CD4-positive, alpha-beta T cell treated with Interleukin-17A for 4 hours (primary cell): Measurements from ENCODE around the gene STX3.
"Not testable (repeated sequence)": the region's sequence is repeated elsewhere in the genome, so short reads cannot be mapped to it uniquely, and the experiment has no call there.

Source experiments
- DNase-seq: peaks from one replicate; pipeline ENCODE4 v3.0.0-alpha.2; 2020; ENCODE audit warnings: mixed read lengths

Gene STX3

DNA sequence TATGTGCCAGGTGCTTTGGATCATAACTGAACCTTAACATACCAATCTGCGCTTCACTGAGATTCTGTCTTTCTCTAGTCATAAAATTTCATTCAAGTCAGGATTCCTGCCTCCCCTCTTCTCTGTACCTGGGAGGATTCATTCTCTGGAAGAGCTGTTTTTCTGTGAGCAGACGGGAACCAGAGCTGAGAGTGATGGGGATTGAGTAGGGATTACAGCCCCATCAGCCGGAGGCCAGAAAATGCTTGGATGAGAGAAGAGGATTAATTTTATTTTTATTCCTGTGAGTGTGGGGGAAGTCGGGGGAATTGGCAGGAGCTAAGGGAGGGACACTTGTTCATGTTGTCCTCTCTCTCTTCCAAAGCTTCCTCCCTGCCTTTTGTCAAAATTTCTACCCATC is 4.7 kb downstream of the STX3 start:
- no peak for DNase-seq

DNA sequence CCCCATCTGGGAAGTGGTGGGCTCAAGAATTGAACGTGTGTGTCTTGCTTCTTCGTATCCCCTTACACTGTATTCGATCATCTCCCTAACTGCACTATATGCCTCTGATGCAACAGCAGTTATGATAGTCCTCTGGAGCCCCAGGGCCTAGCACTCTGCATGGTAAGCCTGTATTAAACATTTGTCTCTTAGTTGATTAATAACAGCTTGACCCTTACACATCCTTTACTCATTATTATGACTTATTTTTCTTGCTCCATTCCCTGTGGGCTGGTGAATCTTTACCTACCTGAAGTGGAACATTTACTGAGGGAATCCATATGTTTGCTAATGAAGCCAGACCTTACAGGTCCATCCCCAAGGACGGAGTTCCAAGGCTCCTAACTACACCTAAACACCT is 5.6 kb downstream of the STX3 start:
- no peak for DNase-seq

DNA sequence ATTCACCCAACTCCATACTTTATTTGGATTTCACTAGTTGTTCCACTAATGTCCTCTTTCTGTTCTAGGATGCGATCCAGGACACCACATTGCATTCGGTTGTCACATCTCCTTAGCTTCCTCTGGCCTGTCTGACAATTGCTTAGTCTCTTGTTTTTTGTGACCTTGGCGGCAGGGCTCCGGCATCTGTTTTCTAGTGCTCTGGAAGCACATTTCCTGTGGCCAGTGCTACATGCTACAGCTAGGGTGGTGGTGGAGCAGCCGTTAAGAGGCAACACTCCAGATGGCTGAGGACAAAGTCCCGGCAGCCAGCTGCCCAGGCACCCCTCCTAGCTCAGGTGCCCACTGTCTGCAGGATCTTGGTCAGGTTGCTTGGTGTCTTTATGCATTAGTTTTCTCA is 6.8 kb downstream of the STX3 start:
- DNase-seq: no peak

DNA sequence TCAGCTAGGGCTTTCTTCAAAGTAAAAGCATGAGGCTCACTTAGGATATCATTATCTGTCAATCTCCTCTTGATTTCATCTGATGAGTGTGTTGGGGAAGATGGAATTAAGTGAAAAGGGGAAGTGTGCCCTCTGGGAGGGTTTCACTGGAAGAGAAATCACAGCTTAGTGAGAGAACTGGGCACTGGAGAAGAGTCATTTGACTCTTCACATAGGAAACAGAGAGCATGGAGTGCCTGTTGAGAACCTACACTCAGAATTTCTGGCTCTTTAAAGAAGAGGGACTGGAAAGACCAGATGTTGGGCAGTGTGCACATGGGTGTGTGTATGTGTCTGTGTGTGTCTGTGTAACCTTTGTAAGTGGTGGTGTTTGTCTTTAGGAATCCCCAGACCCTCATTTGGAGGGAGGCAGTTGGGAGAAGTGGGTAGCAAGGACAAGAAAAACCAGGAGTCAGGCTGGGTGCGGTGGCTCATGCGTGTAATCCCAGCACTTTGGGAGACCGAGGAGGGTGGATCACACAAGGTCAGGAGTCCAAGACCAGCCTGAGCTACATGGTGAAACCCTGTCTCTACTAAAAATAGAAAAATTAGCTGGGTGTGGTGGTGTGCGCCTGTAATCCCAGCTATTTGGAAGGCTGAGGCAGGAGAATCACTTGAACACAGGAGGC is 10.0 kb downstream of the STX3 start:
- no peak for DNase-seq

DNA sequence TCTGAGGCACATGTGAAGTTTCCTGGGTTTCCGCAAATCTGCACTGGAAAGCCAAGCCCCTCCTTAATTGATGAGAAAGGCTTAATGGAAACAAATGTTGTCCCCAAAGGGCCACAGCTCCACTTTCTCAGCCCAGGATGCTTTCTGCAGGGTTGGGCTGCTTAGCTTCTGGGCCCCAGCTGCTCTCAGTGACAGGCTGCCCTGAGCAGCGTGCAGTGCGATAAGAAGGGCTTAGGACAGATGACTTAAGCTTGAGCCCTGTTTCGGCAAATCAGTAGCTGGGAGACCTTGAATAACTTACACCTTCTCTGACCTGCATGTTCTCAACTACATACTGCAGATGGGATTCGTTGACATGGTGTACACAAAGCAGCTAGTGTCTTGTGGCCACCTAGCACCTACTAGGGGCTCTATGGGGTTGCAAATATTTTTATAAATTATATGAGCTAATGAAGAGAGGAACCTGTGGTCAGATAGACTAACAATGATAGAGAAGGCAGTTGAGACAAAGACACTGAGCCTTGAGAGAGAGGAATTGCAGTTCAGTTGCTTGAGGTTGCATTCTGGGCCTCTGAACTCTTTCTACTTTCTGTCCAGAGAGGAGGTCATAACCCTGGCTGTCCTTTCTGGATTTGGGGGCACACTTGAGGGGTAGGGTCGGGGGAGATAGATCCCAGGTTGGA is 11.5 kb downstream of the STX3 start:
- no peak for DNase-seq

DNA sequence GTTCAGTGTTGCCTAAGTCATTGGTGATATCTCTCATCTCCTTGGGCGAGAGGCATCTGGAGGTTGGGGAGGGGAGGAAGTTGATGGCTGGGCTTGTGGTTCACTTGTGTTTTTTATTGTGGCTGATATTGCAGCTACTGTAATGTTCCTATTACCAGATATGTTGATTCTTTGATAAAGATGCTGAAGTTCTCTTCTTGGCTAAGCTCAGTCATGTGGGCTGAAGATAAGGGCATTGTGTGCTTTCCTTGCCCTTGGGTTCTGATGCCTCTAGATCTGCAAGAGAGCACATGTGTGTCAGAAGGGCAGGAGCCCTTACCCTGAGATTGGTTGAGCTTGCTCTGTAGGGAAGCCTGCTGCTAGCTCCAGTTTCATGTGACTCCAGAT is 12.0 kb downstream of the STX3 start:
- peak; percentile 37 for DNase-seq

DNA sequence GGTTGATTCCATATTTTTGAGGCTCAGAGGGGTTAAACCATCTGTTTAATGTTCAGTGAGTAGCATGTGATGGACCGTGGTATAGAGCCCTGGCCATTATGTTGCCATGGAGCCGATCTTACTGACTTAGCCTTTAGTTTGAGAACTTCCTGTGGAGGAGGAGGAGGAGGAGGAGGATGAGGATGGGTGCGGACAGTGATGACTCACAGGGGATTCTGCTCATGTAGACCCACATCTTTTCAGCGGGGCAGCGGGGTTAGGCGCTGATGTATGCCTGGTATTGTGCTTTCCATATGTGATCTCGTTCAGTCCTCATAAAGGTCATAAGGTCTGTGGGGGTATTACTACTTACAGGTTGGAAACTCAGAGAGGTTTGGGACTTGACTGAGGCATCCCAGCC is 13.9 kb downstream of the STX3 start:
- DNase-seq: no peak

DNA sequence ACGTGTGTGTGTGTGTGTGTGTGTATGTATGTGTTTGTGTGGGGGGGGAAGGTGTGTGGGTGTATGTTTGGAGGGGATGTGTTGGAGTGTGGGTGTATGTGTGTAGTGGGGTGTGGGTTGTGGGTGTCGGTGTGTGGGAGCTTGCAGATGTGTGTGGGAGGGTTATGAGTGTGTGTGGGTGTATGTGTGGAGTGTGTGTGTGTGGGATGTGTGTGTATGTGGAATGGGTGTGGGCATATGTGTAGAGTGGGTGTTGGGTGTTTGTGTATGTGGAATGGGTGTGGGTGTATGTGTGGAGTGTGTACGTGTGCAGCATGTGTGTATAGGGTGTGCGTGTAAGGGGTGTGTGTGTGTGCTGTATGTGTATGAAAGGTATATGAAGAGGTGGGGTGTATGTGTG is 14.7 kb downstream of the STX3 start:
- no peak for DNase-seq

DNA sequence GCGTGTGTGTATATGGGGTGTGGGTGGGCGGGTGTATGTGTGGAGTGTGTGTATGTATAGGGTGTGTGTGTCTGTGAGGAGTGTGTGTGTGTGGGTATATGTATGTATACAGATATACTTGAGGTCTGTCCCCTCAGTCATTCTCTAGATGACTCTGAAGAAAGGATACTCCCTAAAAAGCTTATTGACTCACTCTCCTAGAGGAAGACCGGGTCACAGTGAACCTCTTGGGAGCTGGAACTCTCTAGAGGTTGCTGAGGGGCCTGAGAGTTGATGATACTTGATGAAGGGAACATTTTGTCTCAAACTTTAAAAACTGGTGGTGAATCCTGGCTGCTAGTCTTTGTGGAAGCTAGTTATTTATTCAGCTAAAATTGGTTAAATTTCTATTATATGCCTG is 15.1 kb downstream of the STX3 start:
- no peak for DNase-seq

DNA sequence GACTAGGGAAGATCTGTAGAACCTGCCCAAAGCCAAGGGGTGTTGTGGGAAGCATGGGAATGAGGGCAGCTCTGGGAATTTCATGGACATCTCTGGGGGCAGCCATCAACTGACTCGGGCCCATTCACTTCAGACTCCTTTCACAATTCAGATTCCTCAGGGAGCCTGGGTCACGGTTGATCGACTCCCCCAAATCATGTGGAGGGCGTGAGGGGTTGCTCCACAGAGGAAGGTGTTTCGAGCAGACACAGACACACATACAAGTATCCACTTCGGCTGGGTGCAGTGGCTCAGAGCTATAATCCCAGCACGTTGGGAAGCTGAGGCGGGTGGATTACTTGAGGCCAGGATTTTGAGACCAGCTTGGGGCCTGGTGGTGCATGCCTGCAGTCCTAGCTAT is 15.7 kb downstream of the STX3 start:
- DNase-seq: no peak

DNA sequence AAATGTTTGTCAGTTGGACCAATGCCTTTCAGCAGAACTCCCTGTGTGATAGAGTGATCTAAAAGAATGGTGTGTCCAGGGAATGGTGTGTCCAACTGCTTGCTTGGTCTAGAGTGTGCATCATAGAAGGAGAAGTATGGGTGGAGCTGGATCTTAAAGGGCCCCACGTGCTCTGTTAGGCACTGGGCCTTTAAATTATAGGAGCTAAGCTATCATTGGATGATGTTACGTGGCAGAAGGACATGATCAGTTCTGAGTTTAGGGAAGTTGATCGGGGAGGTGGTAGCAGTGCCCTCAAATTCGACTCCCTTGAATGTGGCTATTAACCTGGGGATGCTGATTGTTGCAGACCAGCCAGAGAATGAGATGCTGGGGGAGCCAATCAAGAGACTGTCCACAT is 16.4 kb downstream of the STX3 start:
- DNase-seq: no peak

DNA sequence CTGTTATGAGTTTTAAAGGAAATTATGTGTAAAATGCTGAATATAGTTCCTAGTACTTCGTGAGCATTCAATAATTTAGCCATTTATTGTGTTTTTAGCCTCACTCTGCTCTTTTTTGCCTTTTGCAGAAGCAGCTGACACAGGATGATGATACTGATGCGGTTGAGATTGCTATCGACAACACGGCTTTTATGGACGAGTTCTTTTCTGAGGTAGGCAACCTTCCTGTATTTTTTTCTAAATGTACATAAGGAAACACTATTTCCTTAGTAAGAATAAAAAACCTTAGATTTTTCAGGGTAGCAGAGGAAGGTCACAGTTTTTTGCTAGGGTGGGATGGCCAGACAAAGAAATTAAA is 17.9 kb downstream of the STX3 start:
- no peak for DNase-seq

DNA sequence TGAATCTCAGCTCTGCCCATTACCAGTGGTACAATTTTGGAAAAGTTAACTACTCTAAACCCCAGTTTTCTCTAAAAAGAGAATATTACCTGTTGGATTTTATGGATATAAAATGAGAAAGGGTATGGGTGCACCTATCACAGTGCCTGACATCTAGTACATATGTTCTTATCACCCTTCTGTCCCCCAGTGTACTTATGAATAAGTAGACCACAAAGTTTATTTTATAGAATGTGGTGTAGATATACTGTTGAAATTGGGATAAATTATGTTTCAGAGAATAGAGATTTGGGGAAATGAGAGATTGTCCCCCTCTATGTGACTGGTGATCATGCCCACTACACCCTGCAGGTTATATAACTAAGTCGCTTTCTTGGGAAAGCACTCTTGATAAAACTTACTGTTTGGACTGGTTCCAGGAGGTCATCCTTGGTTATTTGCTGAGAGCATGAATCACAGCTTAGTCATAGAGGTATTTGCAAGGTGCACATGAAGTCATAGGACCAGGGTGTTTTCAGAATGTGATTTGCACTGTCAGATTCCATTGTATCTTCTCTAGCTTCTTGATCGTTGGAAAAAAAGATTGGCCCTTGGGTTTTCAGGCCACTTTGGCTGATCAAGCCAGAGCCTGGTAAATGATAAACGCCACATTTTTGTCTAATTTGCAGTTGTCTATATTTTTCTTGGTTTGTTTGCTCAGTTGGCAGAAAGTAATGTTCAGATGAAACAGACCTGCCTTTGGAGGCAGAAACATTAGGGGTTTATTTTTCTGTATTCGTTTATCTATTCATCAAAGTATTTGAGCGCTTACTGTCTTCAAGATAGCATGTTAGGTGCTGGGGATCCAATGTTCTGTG is 21.3 kb downstream of the STX3 start:
- DNase-seq: no peak

DNA sequence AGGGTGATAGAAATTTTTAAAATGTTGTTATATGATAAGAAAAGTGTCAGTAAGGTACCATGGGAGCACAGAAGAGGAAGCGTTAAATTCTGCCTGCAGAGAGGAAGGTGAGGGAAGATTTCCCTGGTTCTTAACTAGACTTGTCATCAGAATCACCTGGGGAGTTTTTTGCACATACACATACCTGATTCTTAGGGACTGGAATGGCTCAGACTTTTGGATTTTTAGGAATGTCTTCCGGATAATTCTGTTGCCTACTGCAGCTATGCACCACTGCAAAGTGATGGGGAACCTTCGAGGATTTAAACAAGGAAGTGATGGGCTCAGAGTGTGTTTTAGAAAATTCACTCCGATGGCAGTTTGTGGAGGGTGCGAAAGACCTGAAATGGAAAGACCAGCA is 21.9 kb downstream of the STX3 start:
- no peak for DNase-seq

DNA sequence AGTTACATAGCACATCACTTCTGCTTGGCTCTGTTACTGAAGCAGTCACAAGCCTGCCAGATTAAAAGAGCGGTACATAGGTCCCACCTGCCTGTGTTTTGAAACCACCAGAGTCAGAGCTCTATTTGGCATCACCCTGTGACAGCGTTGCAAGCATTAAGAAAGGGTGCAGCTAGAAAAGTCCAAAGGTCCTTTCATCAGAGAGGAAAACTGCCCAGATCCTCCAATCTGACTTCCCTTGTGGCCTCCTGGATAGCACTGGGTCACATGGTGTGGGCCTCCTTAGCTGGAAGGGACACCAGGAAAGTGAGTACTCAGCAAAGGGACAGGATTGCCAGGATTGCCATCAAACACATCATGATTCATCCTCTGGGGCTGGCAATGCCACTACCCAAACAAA is 22.9 kb downstream of the STX3 start:
- DNase-seq: no peak

DNA sequence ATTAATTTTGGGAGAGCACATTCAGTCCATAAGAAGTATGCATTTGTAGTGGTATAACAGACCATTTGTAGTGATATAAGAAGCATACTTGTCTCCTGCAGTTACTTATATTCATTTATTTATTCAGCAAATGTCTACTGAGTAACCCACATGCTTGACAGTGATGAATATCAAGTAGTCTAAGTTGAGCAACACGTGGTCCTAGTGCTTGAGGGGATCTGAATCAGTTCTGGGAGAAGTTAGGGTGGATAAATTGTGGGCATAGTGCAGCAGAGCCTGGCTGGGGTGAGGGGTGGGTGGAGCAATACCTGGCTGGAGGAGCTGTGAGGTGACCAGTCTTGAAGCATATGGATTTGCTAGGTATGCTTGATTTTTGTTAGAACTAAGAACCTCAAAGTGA is 24.3 kb downstream of the STX3 start:
- no peak for DNase-seq

DNA sequence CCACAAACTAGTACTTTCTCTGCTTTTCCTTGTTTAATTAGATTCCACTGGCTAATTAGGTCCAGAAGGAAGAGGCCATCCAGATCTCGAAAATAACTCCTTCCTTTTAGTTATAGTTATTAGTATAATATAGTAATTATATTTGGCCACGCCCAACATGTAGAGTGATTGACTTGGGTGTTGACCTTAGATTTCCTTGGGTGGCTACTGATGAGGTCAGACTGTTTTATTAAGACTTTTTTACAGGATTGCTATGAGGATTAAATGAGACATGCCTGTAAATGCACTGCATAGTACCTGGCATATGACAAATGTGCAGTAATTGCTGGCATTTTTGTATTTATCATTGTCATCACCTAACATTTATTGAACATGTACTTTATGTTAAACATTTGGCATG is 26.9 kb downstream of the STX3 start:
- DNase-seq: no peak

DNA sequence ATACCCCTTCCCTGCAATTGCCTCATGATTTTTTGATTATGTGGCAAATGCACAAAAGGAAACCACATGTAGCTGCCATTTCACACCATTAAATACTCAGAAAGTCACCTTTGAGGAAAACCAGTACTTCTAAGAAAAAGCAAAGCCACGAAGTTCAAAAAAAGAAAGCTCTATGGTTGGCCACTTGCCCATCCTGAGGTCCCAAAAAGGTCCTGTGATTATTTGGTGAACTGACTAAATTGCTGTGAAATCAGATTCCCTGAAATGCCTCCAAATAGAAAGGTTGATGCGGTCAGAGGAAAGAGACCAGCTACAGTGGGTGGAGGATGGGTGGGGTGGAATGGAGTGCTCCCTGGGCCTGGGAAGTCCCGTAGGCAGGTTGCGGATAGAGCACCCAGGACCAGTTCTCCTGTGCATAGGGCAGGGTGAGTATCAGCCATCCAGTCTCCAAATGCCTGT is 28.5 kb downstream of the STX3 start:
- DNase-seq: no peak

DNA sequence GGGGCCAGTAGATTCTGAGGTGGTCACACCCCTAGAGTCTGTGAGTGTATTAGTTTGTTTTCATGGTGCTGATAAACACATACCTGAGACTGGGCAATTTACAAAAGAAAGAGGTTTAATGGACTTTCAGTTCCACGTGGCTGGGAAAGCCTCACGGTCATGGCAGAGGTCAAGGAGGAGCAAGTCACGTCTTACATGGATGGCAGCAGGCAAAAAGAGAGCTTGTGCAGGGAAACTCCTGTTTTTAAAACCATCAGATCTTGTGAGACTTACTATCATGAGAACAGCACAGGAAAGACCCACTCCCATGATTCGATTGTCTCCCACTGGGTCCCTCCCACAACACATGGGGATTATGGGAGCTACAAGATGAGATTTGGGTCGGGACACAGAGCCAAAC is 29.3 kb downstream of the STX3 start:
- not testable (repeated sequence) for DNase-seq

DNA sequence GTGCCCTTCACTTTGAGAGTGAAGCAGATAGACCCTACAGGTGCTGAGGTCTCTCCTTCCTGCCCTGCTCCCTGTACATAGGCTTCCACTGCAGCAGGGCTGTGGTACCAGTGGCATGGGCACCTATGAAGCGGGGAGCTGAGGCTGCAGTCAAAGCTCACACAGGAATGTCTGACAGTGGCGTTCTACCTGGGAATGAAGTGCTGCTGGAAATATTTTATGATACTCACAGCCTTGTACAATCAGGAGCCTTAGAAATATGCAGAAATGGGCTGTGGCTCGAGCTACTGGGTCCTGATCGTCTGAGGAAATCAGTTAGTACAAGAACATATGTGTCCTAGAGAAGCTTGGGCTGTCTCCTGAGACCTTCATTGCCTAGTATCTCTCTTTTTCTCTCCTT is 30.6 kb downstream of the STX3 start:
- DNase-seq: no peak

DNA sequence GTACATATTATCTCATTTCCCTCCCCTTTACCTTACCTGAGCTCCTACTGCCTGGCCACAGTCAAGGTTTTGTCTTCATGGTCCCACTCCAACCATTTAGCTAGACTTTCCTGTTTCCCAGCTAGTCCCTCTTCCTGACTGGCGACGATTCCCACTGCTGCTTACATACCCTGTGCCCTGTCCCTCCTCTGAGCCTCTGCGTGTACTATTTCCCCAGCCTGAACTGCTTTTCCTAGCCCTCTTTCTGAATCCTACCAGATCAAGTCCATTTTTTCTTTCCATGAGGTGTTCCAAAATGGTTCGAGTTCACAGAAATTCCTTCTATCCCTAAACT is 32.0 kb downstream of the STX3 start:
- no peak for DNase-seq

DNA sequence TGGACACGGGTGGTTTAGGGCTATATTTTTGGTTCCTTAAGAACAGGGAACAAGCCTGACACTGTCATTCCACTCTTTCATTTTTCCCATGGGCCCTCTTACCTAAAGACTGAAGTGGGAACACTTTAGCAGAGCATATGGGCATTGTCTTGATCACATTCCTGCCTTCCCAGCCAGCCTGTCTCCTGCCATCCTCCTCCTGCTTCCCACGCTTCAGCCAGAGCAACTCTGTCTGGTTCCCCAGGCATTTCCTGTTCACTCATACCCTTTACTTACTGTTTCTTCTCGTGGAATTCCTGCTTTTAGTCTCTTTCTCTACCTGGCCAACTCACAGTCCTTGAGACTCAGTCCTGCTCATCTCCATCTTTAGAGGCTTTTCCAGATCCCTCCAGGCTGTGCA is 32.6 kb downstream of the STX3 start:
- DNase-seq: no peak

DNA sequence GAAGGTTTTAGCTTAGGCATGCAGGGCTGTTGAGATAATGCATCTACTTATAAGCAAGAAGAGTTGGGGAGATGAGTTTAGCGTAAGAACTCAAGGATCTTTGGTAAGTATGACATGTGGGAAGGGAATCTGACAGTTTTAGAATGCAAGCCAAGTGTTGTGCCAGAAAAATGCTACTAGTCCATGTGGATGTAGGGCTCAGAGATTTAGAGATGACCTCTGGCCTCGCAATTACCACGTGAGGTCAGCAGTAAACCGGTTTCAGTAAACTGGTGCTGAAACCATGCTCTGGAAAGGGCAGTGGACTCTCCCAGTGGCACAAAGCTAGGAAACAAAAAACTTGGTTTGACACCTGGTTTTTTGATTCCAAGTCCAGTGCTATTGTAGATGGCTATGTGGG is 36.5 kb downstream of the STX3 start:
- DNase-seq: no peak

DNA sequence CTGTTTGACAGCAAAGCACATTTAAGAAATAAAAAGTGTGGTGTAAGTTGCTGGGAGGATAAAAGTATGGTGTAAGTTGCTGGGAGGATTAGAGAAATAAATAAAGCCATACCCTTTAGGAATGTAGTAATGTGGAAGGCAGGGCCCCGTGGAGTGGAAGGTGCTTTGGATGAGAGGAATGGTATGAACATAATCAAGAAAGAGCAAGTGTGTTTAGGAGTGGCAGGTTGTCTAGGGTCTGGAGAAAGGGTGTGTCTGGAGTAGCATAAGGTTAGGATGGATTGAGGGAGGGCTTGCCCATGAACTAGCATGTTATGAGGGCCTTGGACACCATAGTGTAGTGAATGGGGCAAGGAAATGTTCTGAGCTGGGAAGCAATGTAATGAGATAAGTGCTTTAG is 37.3 kb downstream of the STX3 start:
- no peak for DNase-seq
